ENCODE measurements around the gene PRKD2. TPM values are rescaled to one million over a fixed set of nuclear protein-coding genes. Genes with fewer than 3 reads are reported as not detected.

PRKD2 gene
- total RNA-seq, 1 donor from 2014 or later = 41.9 TPM

DNA sequence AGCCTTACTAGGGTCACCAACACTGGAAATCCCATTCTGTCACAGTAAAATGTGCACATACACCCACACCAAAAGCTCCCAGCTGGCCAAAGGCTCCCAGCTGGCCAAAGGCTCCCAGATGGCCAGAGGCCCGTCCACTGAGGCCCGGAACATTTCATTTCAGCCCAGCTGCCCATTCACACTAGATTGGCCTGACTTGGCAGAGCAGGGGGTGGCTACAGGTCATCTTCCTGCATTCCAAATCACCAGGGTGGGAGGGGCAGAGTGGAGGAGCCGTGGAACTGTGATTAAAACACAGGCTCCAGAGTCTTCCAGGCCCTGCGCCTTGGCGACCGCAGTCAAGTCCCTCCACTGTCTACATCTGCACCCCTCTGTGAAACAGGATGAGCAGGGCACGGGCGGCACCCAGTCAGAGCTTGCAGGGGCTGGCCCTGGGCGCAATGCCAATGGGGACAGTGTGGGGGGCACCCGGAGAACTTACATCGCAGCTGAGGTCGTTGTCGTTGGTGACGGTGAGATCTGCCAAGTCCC is 10.1 kb upstream of the PRKD2 start:
- H3K27me3 Mint-ChIP-seq (ENCODE audit: unreplicated experiment) = no peaks in the 10 kb centered on the region
- H3K4me1 Mint-ChIP-seq (ENCODE audit: unreplicated experiment) = peaks cover 22% of the 10 kb centered on the region
- H3K4me3 Mint-ChIP-seq (ENCODE audit: unreplicated experiment) = no peak overlapping the region
- peaks cover 33% of the 10 kb centered on the region for H3K36me3 Mint-ChIP-seq (ENCODE audit: unreplicated experiment)
- no peak overlapping the region for H3K27ac Mint-ChIP-seq (ENCODE audit: unreplicated experiment)
- H3K9me3 Mint-ChIP-seq (ENCODE audit: unreplicated experiment) = no peaks in the 10 kb centered on the region
- TF ChIP-seq, protein P1, sequence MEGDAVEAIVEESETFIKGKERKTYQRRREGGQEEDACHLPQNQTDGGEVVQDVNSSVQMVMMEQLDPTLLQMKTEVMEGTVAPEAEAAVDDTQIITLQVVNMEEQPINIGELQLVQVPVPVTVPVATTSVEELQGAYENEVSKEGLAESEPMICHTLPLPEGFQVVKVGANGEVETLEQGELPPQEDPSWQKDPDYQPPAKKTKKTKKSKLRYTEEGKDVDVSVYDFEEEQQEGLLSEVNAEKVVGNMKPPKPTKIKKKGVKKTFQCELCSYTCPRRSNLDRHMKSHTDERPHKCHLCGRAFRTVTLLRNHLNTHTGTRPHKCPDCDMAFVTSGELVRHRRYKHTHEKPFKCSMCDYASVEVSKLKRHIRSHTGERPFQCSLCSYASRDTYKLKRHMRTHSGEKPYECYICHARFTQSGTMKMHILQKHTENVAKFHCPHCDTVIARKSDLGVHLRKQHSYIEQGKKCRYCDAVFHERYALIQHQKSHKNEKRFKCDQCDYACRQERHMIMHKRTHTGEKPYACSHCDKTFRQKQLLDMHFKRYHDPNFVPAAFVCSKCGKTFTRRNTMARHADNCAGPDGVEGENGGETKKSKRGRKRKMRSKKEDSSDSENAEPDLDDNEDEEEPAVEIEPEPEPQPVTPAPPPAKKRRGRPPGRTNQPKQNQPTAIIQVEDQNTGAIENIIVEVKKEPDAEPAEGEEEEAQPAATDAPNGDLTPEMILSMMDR (IDR thresholded peaks at IDR 0.05) = no peak
- DNase-seq (ENCODE audit: extremely low spot score, unreplicated experiment) = no peak

DNA sequence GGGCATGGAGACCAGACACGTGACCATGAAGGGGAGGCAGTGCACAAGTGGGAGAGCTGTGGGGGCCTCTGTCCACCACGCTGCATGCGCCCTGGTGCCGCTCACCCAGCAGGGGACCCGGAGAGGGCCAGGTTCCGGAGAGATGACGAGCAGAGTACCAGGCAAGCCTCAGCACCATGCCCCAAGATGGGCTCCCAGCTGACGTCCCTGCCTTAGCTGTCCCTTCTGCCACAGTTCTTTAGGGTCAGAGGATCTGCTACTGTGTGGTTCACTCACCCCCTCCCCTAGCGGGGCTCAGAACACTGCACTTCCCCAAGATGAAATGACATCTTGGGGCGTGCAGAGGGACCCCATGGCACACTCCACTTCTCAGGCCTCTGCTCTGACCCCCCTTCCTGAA is 9.6 kb upstream of the PRKD2 start:
- Mint-ChIP-seq H3K27me3 (ENCODE audit: unreplicated experiment) (no peaks in the 10 kb centered on the region), H3K9me3 (ENCODE audit: unreplicated experiment) (no peaks in the 10 kb centered on the region), H3K4me3 (ENCODE audit: unreplicated experiment) (no peak overlapping the region), H3K27ac (ENCODE audit: unreplicated experiment) (no peak overlapping the region), H3K36me3 (ENCODE audit: unreplicated experiment) (peaks cover 36% of the 10 kb centered on the region), H3K4me1 (ENCODE audit: unreplicated experiment) (peaks cover 17% of the 10 kb centered on the region)
- no peak for DNase-seq (ENCODE audit: extremely low spot score, unreplicated experiment)
- TF ChIP-seq, protein P1 (IDR thresholded peaks at IDR 0.05) = no peak

DNA sequence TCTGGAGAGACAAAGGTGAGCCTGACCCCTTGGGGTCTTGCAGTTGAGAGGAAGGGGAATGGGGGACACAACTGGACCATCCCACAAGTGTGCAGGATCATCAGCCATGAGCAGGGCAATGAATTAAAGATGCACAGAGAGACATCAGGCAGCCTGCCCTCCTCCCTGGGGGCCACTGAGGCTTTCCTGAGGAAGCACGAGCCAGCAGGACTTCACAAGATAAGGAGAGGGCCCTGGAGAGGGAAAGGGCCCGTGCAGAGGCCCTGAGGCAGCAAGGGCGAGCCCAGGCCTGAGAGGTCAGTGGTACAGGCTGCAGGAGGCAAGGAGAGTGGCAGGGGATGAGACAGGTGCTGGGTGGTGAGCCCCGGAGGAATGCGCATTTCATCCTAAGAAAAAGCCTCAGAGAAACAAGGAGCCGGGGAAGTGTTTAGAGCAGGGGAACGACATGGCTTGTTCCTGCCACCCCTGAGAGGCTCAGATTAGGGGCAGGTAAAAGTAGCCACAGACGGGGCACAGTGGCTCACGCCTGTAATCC is 9.0 kb upstream of the PRKD2 start:
- DNase-seq (ENCODE audit: extremely low spot score, unreplicated experiment) = no peak
- Mint-ChIP-seq H3K36me3 (ENCODE audit: unreplicated experiment) (peaks cover 38% of the 10 kb centered on the region), H3K4me3 (ENCODE audit: unreplicated experiment) (no peak overlapping the region), H3K27ac (ENCODE audit: unreplicated experiment) (no peak overlapping the region), H3K4me1 (ENCODE audit: unreplicated experiment) (peaks cover 11% of the 10 kb centered on the region), H3K9me3 (ENCODE audit: unreplicated experiment) (no peaks in the 10 kb centered on the region), H3K27me3 (ENCODE audit: unreplicated experiment) (no peaks in the 10 kb centered on the region)
- TF ChIP-seq, protein P1 (IDR thresholded peaks at IDR 0.05) = no peak

DNA sequence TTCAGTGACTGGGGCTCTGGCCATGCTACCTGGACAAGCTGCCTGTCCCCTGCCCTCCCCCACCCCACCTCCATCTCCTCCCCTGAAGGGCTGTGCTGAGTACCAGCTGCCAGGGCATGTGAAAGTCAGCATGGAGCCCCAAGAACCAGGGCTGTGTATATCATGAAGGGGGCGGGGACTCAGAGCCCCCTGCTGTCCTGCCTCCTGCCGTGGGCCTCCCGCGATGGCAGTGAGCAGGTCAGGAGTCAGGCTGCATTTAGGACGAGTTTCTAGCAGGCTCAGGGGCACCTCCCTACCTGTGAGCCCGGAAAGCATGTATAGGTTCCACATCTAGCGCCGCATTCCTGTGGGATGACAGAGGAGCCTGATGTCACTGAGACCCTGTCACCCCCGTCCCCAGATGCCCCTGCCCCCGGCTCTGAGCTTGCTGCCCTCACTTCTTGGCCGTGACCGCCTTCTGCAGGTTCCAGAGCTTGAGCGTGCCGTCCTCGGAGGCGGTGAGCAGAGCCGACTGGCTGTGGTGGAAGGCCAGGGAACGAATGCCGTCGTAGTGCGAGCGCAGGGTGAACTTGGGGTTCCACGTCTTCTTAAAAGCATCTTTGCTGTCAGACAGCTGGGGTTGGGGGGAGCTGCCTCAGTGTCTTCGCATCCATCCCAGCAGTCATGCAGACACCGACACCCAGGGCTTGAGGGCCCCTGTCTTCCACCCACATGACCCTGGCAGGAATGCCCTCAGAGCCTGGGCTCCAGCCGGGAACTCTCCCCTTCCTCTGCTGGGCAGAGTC is 8.3 kb upstream of the PRKD2 start:
- no peaks in the 10 kb centered on the region for H3K27me3 Mint-ChIP-seq (ENCODE audit: unreplicated experiment)
- peaks cover 8% of the 10 kb centered on the region for H3K4me1 Mint-ChIP-seq (ENCODE audit: unreplicated experiment)
- no peak overlapping the region for H3K4me3 Mint-ChIP-seq (ENCODE audit: unreplicated experiment)

DNA sequence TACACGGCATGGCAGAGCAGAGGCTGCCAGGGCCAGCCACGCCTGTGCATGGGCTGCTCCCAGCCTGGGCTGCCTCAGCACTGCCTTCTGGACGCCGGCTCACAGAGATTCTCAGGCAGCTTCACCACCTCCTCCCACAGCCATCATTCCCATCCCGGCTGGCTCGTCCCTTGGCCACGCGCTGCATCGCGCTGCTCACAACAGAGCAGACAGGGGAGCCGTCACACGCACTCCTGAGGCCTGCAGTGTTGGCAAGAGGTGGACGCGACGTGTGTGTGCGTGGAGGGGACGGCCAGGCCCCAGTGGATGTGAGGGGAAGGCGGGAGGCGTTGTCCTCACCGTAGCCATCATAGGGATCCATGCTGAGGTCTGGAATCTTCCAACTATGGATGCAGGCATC is 7.6 kb upstream of the PRKD2 start:
- DNase-seq (ENCODE audit: extremely low spot score, unreplicated experiment) = no peak
- TF ChIP-seq, protein P1 (IDR thresholded peaks at IDR 0.05) = no peak
- H3K4me3 Mint-ChIP-seq (ENCODE audit: unreplicated experiment) = no peak overlapping the region

More for the DNA sequence above, 8.3 kb upstream of the PRKD2 start:
- Mint-ChIP-seq H3K36me3 (ENCODE audit: unreplicated experiment) (peaks cover 39% of the 10 kb centered on the region), H3K27ac (ENCODE audit: unreplicated experiment) (no peak overlapping the region), H3K9me3 (ENCODE audit: unreplicated experiment) (no peaks in the 10 kb centered on the region)
- DNase-seq (ENCODE audit: extremely low spot score, unreplicated experiment) = no peak
- TF ChIP-seq, protein P1 (IDR thresholded peaks at IDR 0.05) = no peak

More for the DNA sequence above, 7.6 kb upstream of the PRKD2 start:
- Mint-ChIP-seq H3K27me3 (ENCODE audit: unreplicated experiment) (no peaks in the 10 kb centered on the region), H3K36me3 (ENCODE audit: unreplicated experiment) (peaks cover 37% of the 10 kb centered on the region), H3K27ac (ENCODE audit: unreplicated experiment) (no peak overlapping the region), H3K9me3 (ENCODE audit: unreplicated experiment) (no peaks in the 10 kb centered on the region), H3K4me1 (ENCODE audit: unreplicated experiment) (peaks cover 8% of the 10 kb centered on the region)

Data from osteocyte (in vitro differentiated cells).